HepG2 (cell line): Measurements from ENCODE around the gene MATK. TPM values are rescaled to one million over a fixed set of nuclear protein-coding genes. Genes with fewer than 3 reads are reported as not detected.

ENCODE experiments used
- HNRNPLL ChIP-seq: fragments of 200-400 bp; formaldehyde crosslinking; IDR thresholded peaks from 2 replicates; pipeline ENCODE4 v1.6.1; 2017; ENCODE audit warnings: mild to moderate bottlenecking, low read depth, low read length; ENCODE audit not compliant: poor library complexity, severe bottlenecking
- HNRNPUL1 ChIP-seq: fragments of 200-400 bp; formaldehyde crosslinking; IDR thresholded peaks from 2 replicates; pipeline ENCODE4 v1.6.1; 2017; ENCODE audit warnings: low read depth, mild to moderate bottlenecking, low read length, moderate library complexity
- MTERF4 ChIP-seq: sonication (generic); formaldehyde crosslinking; IDR thresholded peaks from 2 replicates; pipeline ENCODE4 v1.8.0; 2023; ENCODE audit warnings: mild to moderate bottlenecking, missing genetic modification reagents
- SALL1 ChIP-seq: sonication (generic); formaldehyde crosslinking; IDR thresholded peaks from 2 replicates; pipeline ENCODE4 v1.8.0; 2022; ENCODE audit warnings: mild to moderate bottlenecking, missing genetic modification reagents
- THAP11 ChIP-seq: IDR thresholded peaks from 2 replicates; pipeline ENCODE4 v1.6.1; 2016; ENCODE audit warnings: missing biosample characterization, missing genetic modification reagents
- TRIM24 ChIP-seq: sonication (generic); formaldehyde crosslinking; IDR thresholded peaks from 2 replicates; pipeline ENCODE4 v1.8.0; 2022; ENCODE audit warnings: mild to moderate bottlenecking, missing genetic modification reagents
- TSC22D2 ChIP-seq: sonication (generic); formaldehyde crosslinking; IDR thresholded peaks from 2 replicates; pipeline ENCODE4 v1.5.1; 2020; ENCODE audit warnings: missing genetic modification reagents, mild to moderate bottlenecking, borderline replicate concordance
- XBP1 ChIP-seq: sonication (generic); formaldehyde crosslinking; IDR thresholded peaks from 2 replicates; pipeline ENCODE4 v1.5.0; 2020; ENCODE audit warnings: missing genetic modification reagents
- ZIK1 ChIP-seq: sonication (generic); formaldehyde crosslinking; IDR thresholded peaks from 2 replicates; pipeline ENCODE4 v1.5.0; 2020; ENCODE audit warnings: mild to moderate bottlenecking, low read depth, missing genetic modification reagents, borderline replicate concordance
- ZMYM3 ChIP-seq: sonication (generic); formaldehyde crosslinking; IDR thresholded peaks from 2 replicates; pipeline ENCODE4 v1.5.1; 2020; ENCODE audit warnings: mild to moderate bottlenecking, missing genetic modification reagents
- ZNF432 ChIP-seq: sonication (generic); formaldehyde crosslinking; IDR thresholded peaks from 2 replicates; pipeline ENCODE4 v1.5.0; 2020; ENCODE audit warnings: missing genetic modification reagents, mild to moderate bottlenecking, borderline replicate concordance
- ZNF639 ChIP-seq: conservative IDR thresholded peaks from 2 replicates; pipeline ENCODE4 v1.6.1; 2018; ENCODE audit warnings: missing genetic modification reagents
- polyA plus RNA-seq, 8 experiments: library from polyadenylated mRNA; depleted of rRNA in 3 of 8; stranded (reverse) in 7 of 8; unstranded in 1 of 8; fragments of >200 nt; fragmentation: Illumina TruSeq in 4 of 8; extraction: Trizol in 4 of 8; gene quantifications; 2 replicates each; pipeline versions ENCODE4 v1.2.1 to v1.2.3, GENCODE V29; 2011 to 2016; ENCODE audit warnings: low read depth in 4 of 8, missing spikeins in 1 of 8, mixed read lengths in 1 of 8; ENCODE audit not compliant: insufficient read depth in 1 of 8
- total RNA-seq, 5 experiments: library from RNA; depleted of rRNA; stranded (reverse); fragments of >200 nt; fragmentation: Illumina TruSeq; extraction: Trizol; gene quantifications; 2 replicates each; pipeline ENCODE4 v1.2.3, GENCODE V29; 2016; ENCODE audit warnings: low read depth in 1 of 5
- TF ChIP-seq, protein P1 (sequence below): sonication (generic); formaldehyde crosslinking; IDR thresholded peaks from 2 replicates; pipeline ENCODE4 v1.9.0; 2022; ENCODE audit warnings: missing genetic modification reagents, mild to moderate bottlenecking, borderline replicate concordance
- TF ChIP-seq, protein P2 (sequence below), 2 experiments: fragments of 450-650 bp in 1 of 2; sonication (generic) in 1 of 2; formaldehyde crosslinking in 1 of 2; IDR thresholded peaks; 2 replicates each; pipeline versions ENCODE4 v1.6.1 to v1.8.0; 2016 to 2022; ENCODE audit warnings: antibody characterized with exemption in 1 of 2, mild to moderate bottlenecking in 1 of 2, missing genetic modification reagents in 1 of 2

MATK gene
- total and polyA plus RNA-seq, 2 of the 13 experiments (the other 11 are each of a cell fraction or from before 2014, with no cell fraction given) = 0.09 TPM; not detected in 1

DNA sequence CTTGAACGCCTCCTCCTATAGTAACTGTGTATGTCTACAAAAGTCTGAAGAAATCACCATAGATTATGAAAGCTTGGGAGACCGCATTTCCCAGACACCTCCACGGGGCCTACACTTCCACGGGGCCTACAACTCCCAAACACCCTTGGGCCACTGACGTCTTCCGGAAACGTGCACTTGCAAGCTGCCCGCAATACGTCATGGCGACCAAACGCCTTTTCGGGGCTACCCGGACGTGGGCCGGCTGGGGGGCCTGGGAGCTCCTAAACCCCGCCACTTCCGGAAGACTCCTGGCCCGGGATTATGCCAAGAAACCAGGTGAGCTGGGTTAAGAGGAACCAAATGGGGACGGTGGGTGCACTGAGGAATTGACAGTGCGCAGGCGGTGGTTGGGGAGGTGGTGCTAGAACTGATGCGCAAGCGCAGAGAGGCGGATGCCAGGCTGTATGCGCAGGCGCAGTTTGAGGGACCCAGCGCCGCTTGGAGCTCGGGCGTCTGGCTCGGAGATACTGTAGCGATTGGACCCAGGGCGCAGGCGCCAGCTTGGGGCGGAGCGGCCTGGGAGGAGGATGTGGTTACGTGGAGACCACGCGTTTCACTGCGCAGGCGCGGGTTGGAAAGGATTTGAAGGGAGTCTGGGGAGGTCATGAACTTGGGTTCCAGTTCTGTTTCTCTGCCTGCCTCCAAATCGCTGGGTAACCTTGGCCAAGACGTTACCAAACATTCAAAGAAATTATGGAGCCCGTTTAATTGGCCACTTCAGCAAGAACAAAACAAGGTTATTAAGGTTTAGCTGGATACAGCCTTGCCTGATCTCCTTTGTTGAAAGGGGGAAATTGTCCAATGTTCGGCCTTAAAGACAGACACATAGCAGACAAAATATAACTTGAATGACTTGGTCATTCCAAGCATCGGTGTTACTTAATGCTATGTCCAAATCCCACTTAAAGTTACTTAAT, 23.4 kb downstream of the MATK start, which contains the start of gene MRPL54 (continued):
- TF ChIP-seq ZNF639 (CRISPR knock-in tag) (no peak; the same call in 1 of the 2 replicates), HNRNPLL (peak; percentile 82), TRIM24 (no peak), SALL1 (peak; percentile 88), ZIK1 (no peak), ZNF432 (no peak), ZMYM3 (CRISPR knock-in tag) (peak; percentile 83), THAP11 (peak; percentile 97), MTERF4 (no peak), HNRNPUL1 (no peak), XBP1 (CRISPR knock-in tag) (no peak), TSC22D2 (0 out of 2 replicates have a peak, but pooled peaks have one; percentile 17)
- TF ChIP-seq, protein P1, sequence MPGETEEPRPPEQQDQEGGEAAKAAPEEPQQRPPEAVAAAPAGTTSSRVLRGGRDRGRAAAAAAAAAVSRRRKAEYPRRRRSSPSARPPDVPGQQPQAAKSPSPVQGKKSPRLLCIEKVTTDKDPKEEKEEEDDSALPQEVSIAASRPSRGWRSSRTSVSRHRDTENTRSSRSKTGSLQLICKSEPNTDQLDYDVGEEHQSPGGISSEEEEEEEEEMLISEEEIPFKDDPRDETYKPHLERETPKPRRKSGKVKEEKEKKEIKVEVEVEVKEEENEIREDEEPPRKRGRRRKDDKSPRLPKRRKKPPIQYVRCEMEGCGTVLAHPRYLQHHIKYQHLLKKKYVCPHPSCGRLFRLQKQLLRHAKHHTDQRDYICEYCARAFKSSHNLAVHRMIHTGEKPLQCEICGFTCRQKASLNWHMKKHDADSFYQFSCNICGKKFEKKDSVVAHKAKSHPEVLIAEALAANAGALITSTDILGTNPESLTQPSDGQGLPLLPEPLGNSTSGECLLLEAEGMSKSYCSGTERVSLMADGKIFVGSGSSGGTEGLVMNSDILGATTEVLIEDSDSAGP (CRISPR knock-in tag) = peak; percentile 66; the same call in 1 of the 2 replicates
- TF ChIP-seq, protein P2, sequence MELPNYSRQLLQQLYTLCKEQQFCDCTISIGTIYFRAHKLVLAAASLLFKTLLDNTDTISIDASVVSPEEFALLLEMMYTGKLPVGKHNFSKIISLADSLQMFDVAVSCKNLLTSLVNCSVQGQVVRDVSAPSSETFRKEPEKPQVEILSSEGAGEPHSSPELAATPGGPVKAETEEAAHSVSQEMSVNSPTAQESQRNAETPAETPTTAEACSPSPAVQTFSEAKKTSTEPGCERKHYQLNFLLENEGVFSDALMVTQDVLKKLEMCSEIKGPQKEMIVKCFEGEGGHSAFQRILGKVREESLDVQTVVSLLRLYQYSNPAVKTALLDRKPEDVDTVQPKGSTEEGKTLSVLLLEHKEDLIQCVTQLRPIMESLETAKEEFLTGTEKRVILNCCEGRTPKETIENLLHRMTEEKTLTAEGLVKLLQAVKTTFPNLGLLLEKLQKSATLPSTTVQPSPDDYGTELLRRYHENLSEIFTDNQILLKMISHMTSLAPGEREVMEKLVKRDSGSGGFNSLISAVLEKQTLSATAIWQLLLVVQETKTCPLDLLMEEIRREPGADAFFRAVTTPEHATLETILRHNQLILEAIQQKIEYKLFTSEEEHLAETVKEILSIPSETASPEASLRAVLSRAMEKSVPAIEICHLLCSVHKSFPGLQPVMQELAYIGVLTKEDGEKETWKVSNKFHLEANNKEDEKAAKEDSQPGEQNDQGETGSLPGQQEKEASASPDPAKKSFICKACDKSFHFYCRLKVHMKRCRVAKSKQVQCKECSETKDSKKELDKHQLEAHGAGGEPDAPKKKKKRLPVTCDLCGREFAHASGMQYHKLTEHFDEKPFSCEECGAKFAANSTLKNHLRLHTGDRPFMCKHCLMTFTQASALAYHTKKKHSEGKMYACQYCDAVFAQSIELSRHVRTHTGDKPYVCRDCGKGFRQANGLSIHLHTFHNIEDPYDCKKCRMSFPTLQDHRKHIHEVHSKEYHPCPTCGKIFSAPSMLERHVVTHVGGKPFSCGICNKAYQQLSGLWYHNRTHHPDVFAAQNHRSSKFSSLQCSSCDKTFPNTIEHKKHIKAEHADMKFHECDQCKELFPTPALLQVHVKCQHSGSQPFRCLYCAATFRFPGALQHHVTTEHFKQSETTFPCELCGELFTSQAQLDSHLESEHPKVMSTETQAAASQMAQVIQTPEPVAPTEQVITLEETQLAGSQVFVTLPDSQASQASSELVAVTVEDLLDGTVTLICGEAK (IDR thresholded peaks at IDR 0.05) = no peak
- TF ChIP-seq, protein P2 (CRISPR knock-in tag; IDR thresholded peaks at IDR 0.05) = no peak
